GM12878 (cell line): ENCODE data around the gene USF3. TPM values are rescaled to one million over a fixed set of nuclear protein-coding genes. Genes with fewer than 3 reads are reported as not detected.

Experiments used
- ATAC-seq: fragments of 200-7000 bp; cut with Tn5 transposase; 3 replicates; pipeline ENCODE4 v1.9.1; 2020; ENCODE audit warnings: mild to moderate bottlenecking, moderate library complexity
- BruUV-seq: library from RNA; stranded (reverse); fragments of 400-500 nt; replicated peaks from 2 replicates; lab custom pipeline; 2021; lab: Mats Ljungman, UMichigan
- CTCF ChIA-PET: fragments of 300-600 bp; sonication (Branson Sonifier 250); formaldehyde crosslinking; extraction: SDS; loops from one replicate; lab custom pipeline; 2021; ENCODE audit warnings: inconsistent platforms; lab: Yijun Ruan, JAX
- POLR2A ChIA-PET: fragments of 350-600 bp; formaldehyde crosslinking; extraction: SDS; loops from one replicate; lab custom pipeline; 2021; ENCODE audit warnings: inconsistent platforms; lab: Charles Lee
- RAD21 ChIA-PET: fragments of 300-600 bp; sonication (Branson Sonifier 250); formaldehyde crosslinking; loops from one replicate; lab custom pipeline; 2023; ENCODE audit warnings: antibody characterized with exemption; ENCODE audit not compliant: unreplicated experiment; lab: Charles Lee
- SMC1A ChIA-PET: fragments of 300-600 bp; sonication (Branson Sonifier 250); formaldehyde crosslinking; loops from one replicate; lab custom pipeline; 2023; ENCODE audit not compliant: unreplicated experiment, uncharacterized antibody; lab: Charles Lee
- DNase-seq: peaks from one replicate; pipeline ENCODE4 v3.0.0-alpha.2; 2011; ENCODE audit warnings: low read depth, low spot score
- FAIRE-seq: peaks from 3 replicates; lab custom pipeline; 2011; peaks lifted over from hg19 to GRCh38; lab: Jason Lieb, UNC
- H2AFZ ChIP-seq: 2 replicates; pipeline ENCODE4 v1.6.0; 2011; ENCODE audit warnings: low read depth, low read length, control low read depth; ENCODE audit not compliant: control insufficient read depth
- H3K27ac ChIP-seq: 2 replicates; pipeline ENCODE4 v1.5.1; 2011; ENCODE audit warnings: control low read depth; ENCODE audit not compliant: control insufficient read depth, insufficient read depth
- H3K27me3 ChIP-seq, 2 experiments: replicated peaks in 1 of 2; 2 replicates each; pipeline versions ENCODE4 v1.6.0 to v1.6.1; 2011; ENCODE audit warnings: low read length in 1 of 2; ENCODE audit not compliant: control insufficient read depth in 2 of 2, insufficient read depth in 2 of 2
- H3K36me3 ChIP-seq, 2 experiments: 2 replicates each; pipeline ENCODE4 v1.5.1; 2011; ENCODE audit warnings: low read length in 1 of 2; ENCODE audit not compliant: control insufficient read depth in 2 of 2, insufficient read depth in 2 of 2
- H3K4me1 ChIP-seq: 2 replicates; pipeline ENCODE4 v1.6.1; 2011; ENCODE audit warnings: mild to moderate bottlenecking, low read length, moderate library complexity, mixed read lengths; ENCODE audit not compliant: control insufficient read depth, insufficient read depth
- H3K4me2 ChIP-seq: 2 replicates; pipeline ENCODE4 v1.6.0; 2011; ENCODE audit warnings: control low read depth; ENCODE audit not compliant: control insufficient read depth, insufficient read depth
- H3K4me3 ChIP-seq: fragments of 200-600 bp; sonication (generic); 2 replicates; pipeline ENCODE4 v1.5.1; 2016
- H3K79me2 ChIP-seq: 2 replicates; pipeline ENCODE4 v1.6.0; 2011; ENCODE audit warnings: low read length; ENCODE audit not compliant: control insufficient read depth, insufficient read depth
- H3K9ac ChIP-seq: 2 replicates; pipeline ENCODE4 v1.8.0; 2011; ENCODE audit warnings: low read length, control low read depth, mixed read lengths; ENCODE audit not compliant: control insufficient read depth, insufficient read depth
- H3K9me3 ChIP-seq: replicated peaks from 3 replicates; pipeline ENCODE4 v1.5.1; 2011; ENCODE audit warnings: mild to moderate bottlenecking, low read length; ENCODE audit not compliant: control insufficient read depth, insufficient read depth
- H4K20me1 ChIP-seq: 2 replicates; pipeline ENCODE4 v1.6.0; 2011; ENCODE audit not compliant: control insufficient read depth, insufficient read depth
- BCLAF1 ChIP-seq: fragments of 450-650 bp; IDR thresholded peaks from 2 replicates; pipeline ENCODE4 v1.6.1; 2017; ENCODE audit warnings: antibody characterized with exemption, mild to moderate bottlenecking, moderate library complexity
- BHLHE40 ChIP-seq, 2 experiments: fragments of 450-650 bp in 1 of 2; IDR thresholded peaks; 2 replicates each; pipeline ENCODE4 v1.6.1; 2011 to 2017; ENCODE audit warnings: low read depth in 2 of 2, borderline replicate concordance in 1 of 2, improper control_type of control experiment in 1 of 2, low read length in 1 of 2, mild to moderate bottlenecking in 1 of 2
- CTCF ChIP-seq, 3 experiments: IDR thresholded peaks in 2 of 3; conservative IDR thresholded peaks in 1 of 3; 2 replicates each; pipeline ENCODE4 v1.5.1; 2011; ENCODE audit warnings: low read depth in 3 of 3, low read length in 3 of 3, mild to moderate bottlenecking in 3 of 3, control low read depth in 2 of 3, moderate library complexity in 2 of 3, inconsistent platforms in 1 of 3, mixed read lengths in 1 of 3; ENCODE audit not compliant: control insufficient read depth in 2 of 3, insufficient read depth in 1 of 3; ENCODE audit errors: extremely low read depth in 1 of 3
- IRF5 ChIP-seq: fragments of 450-650 bp; IDR thresholded peaks from 2 replicates; pipeline ENCODE4 v1.6.1; 2017; ENCODE audit warnings: borderline replicate concordance
- MTA3 ChIP-seq: IDR thresholded peaks from 2 replicates; pipeline ENCODE4 v1.6.1; 2012; ENCODE audit warnings: low read length, inconsistent platforms, borderline replicate concordance
- PRDM15 ChIP-seq: fragments of 450-650 bp; formaldehyde crosslinking; IDR thresholded peaks from 2 replicates; pipeline ENCODE4 v1.4.0; 2020; ENCODE audit warnings: mild to moderate bottlenecking, moderate library complexity
- RAD21 ChIP-seq: IDR thresholded peaks from 2 replicates; pipeline ENCODE4 v1.6.1; 2011; ENCODE audit warnings: mild to moderate bottlenecking, low read depth, low read length, moderate library complexity; ENCODE audit not compliant: insufficient read depth
- SMARCA5 ChIP-seq: fragments of 450-650 bp; IDR thresholded peaks from 2 replicates; pipeline ENCODE4 v1.6.1; 2017; ENCODE audit warnings: mild to moderate bottlenecking
- SPI1 ChIP-seq: IDR thresholded peaks from 2 replicates; pipeline ENCODE4 v1.6.1; 2011; ENCODE audit warnings: low read depth, mild to moderate bottlenecking, low read length, moderate library complexity, borderline replicate concordance; ENCODE audit not compliant: insufficient read depth
- WGBS: methylation state at CpG from one replicate; pipeline ENCODE4 v1.1.6; 2016; ENCODE audit warnings: low lambda C conversion rate; ENCODE audit not compliant: insufficient replicate concordance, insufficient coverage; ENCODE audit errors: missing lambda C conversion rate; 5-methylcytosine and 5-hydroxymethylcytosine counted together
- in situ Hi-C: fragments of 300-500 bp; cut with MboI; formaldehyde crosslinking; loops from 9 replicates; pipeline ENCODE4 v1.14.3; 2018; ENCODE audit warnings: mixed read lengths
- intact Hi-C: fragments of 100-400 bp; cut with micrococcal nuclease; formaldehyde crosslinking; loops from one replicate; pipeline ENCODE4 v1.14.2; 2022; ENCODE audit not compliant: unreplicated experiment
- polyA plus RNA-seq, 11 experiments: library from polyadenylated mRNA; depleted of rRNA in 4 of 11; unstranded in 6 of 11; stranded (reverse) in 5 of 11; fragments of >200 nt; fragmentation: Nextera tagmentation in 4 of 11; fragmentation: Illumina TruSeq in 1 of 11; extraction: Ambion mirVana in 4 of 11; extraction: Trizol in 1 of 11; gene quantifications; 1 replicate in 1 of 11; 2 replicates in 10 of 11; pipeline versions ENCODE4 v1.2.1 to v1.2.3, GENCODE V29; 2011 to 2016; ENCODE audit warnings: inconsistent platforms in 2 of 11, missing spikeins in 2 of 11, low read depth in 1 of 11
- total RNA-seq, 4 experiments: library from RNA; depleted of rRNA in 3 of 4; stranded (reverse); fragments of >200 nt in 3 of 4; fragmentation: Illumina TruSeq in 1 of 4; extraction: Trizol in 1 of 4; gene quantifications; 2 replicates each; pipeline versions ENCODE4 v1.2.1 to v1.2.3, GENCODE V29; 2013 to 2021

The USF3 gene
- total and polyA plus RNA-seq, 10 of the 15 experiments (the other 5 are each of a cell fraction or from before 2014, with no cell fraction given), result 3.1 to 15.9 (median 7.8) TPM

- TF ChIP-seq BCLAF1 (no peak), CTCF (IDR thresholded peaks at IDR 0.05 in 2 of 3, conservative IDR thresholded peaks at IDR 0.05 in 1 of 3; ENCODE audit: control insufficient read depth in 2 of 3, extremely low read depth in 1 of 3, insufficient read depth in 1 of 3, low read depth in 3 of 3, low read length in 3 of 3) (peak; percentile 58 to 64 (median 61))
Observed at GRCh38 chr3:113626503-113627371, 69.7 kb downstream of the USF3 start (continued).

- no peak overlapping the region for H3K9ac ChIP-seq
- TF ChIP-seq RAD21 (no peak), SMARCA5 (no peak), MTA3 (no peak), IRF5 (no peak), PRDM15 (CRISPR knock-in tag) (no peak), SPI1 (0 out of 2 replicates have a peak, but pooled peaks have one; percentile 9), BHLHE40 (IDR thresholded peaks at IDR 0.05; ENCODE audit: borderline replicate concordance in 1 of 2, low read depth in 2 of 2, low read length in 1 of 2) (no peak)
Observed at GRCh38 chr3:113625834-113626233, 70.6 kb downstream of the USF3 start.

More at GRCh38 chr3:113625834-113626233, 70.6 kb downstream of the USF3 start:
- no peak overlapping the region for H3K4me2 ChIP-seq
- intact Hi-C loops (loop anchor here (2.0 kb wide), 1 partner anchor 131 kb away; no protein-coding TSS in a partner anchor), in situ Hi-C loops (no loop called here)
- H3K27ac ChIP-seq, result no peak overlapping the region
- no peaks in the 10 kb centered on the region for H3K27me3 ChIP-seq
- no peaks in the 10 kb centered on the region for H4K20me1 ChIP-seq
- no peak overlapping the region for H3K4me3 ChIP-seq
- no TSS peak for BruUV-seq
- peaks cover 6% of the 10 kb centered on the region for H3K4me1 ChIP-seq
- no peaks in the 10 kb centered on the region for H3K9me3 ChIP-seq
- H2AFZ ChIP-seq, result no peak overlapping the region
- ChIA-PET POLR2A (no interaction called here), CTCF (no interaction called here), SMC1A (no interaction called here), RAD21 (no interaction called here)
- DNase-seq, result no peak
- no peaks in the 10 kb centered on the region for H3K79me2 ChIP-seq
- H3K36me3 ChIP-seq, result peaks cover 20 to 33% of the 10 kb centered on the region in 2 experiments; a peak in 3 of 4 replicates
- FAIRE-seq, result no peak
- 83% methylated on average over 12 of the region's 12 CpGs for WGBS
- ATAC-seq, result no peak
